NCI-H2196 (cell line): ENCODE results near the gene RFC2.
"Not testable (repeated sequence)": the region's sequence is repeated elsewhere in the genome, so short reads cannot be mapped to it uniquely, and the experiment has no call there.

Experiments used
- DNase-seq: peaks from one replicate; lab custom pipeline; 2025; ENCODE audit not compliant: unreplicated experiment; lab: John Stamatoyannopoulos, UW

The RFC2 gene

GRCh38 chr7:74219416-74219815 is 34.8 kb downstream of the RFC2 start:
- DNase-seq: no peak

- no peak for DNase-seq
Observed at GRCh38 chr7:74218343-74218698, 35.9 kb downstream of the RFC2 start.

GRCh38 chr7:74217455-74218342 is 36.5 kb downstream of the RFC2 start:
- DNase-seq: no peak

- DNase-seq: no peak
Observed at GRCh38 chr7:74216361-74216761, 37.8 kb downstream of the RFC2 start.

GRCh38 chr7:74215921-74216320 is 38.3 kb downstream of the RFC2 start:
- no peak for DNase-seq

- DNase-seq: no peak
Observed at GRCh38 chr7:74214816-74215630, 39.2 kb downstream of the RFC2 start.

- DNase-seq: no peak
Observed at GRCh38 chr7:74212661-74213060, 41.5 kb downstream of the RFC2 start.

GRCh38 chr7:74208241-74208640 is 46.0 kb downstream of the RFC2 start:
- DNase-seq: not testable (repeated sequence)

- DNase-seq: no peak
Observed at GRCh38 chr7:74207586-74207985, 46.6 kb downstream of the RFC2 start.

- peak; percentile 88 for DNase-seq
Observed at GRCh38 chr7:74206589-74207120, 47.5 kb downstream of the RFC2 start.

GRCh38 chr7:74206052-74206451 is 48.1 kb downstream of the RFC2 start:
- DNase-seq: not testable (repeated sequence)

GRCh38 chr7:74203956-74204618 is 50.1 kb downstream of the RFC2 start:
- no peak for DNase-seq

- no peak for DNase-seq
Observed at GRCh38 chr7:74202841-74203556, 51.2 kb downstream of the RFC2 start.

- no peak for DNase-seq
Observed at GRCh38 chr7:74199551-74200355, 54.4 kb downstream of the RFC2 start.

- no peak for DNase-seq
Observed at GRCh38 chr7:74197449-74198124, 56.6 kb downstream of the RFC2 start.

- not testable (repeated sequence) for DNase-seq
Observed at GRCh38 chr7:74195968-74196654, 58.1 kb downstream of the RFC2 start.

- DNase-seq: not testable (repeated sequence)
Observed at GRCh38 chr7:74195139-74195860, 58.9 kb downstream of the RFC2 start.

- no peak for DNase-seq
Observed at GRCh38 chr7:74194686-74195085, 59.5 kb downstream of the RFC2 start.
